ENCODE measurements around the gene CCDC142.

Gene CCDC142

GRCh38 chr2:74424995-74425406, 57.8 kb downstream of the CCDC142 start:
- no peak overlapping the region for H3K4me3 ChIP-seq (ENCODE audit: low read depth, low read length)
- no peak for TF ChIP-seq CTCF (IDR thresholded peaks at IDR 0.05; ENCODE audit: borderline replicate concordance, insufficient read depth, low read depth, low read length)

- TF ChIP-seq CTCF (IDR thresholded peaks at IDR 0.05; ENCODE audit: borderline replicate concordance, insufficient read depth, low read depth, low read length): no peak
Measured at GRCh38 chr2:74424139-74424992, 58.4 kb downstream of the CCDC142 start.

More at GRCh38 chr2:74424139-74424992, 58.4 kb downstream of the CCDC142 start:
- H3K4me3 ChIP-seq (ENCODE audit: low read depth, low read length): no peak overlapping the region
